ENCODE results near the gene SLC7A10. TPM values are rescaled to one million over a fixed set of nuclear protein-coding genes. Genes with fewer than 3 reads are reported as not detected.
"Not testable (repeated sequence)": the region's sequence is repeated elsewhere in the genome, so short reads cannot be mapped to it uniquely, and the experiment has no call there.

The SLC7A10 gene
- total and polyA plus RNA-seq, 2 donors from 2014 or later, result 0.41 TPM; not detected in 1

GRCh38 chr19:33168528-33168927 lies 57.1 kb downstream of the SLC7A10 start:
- TF ChIP-seq CTCF (IDR thresholded peaks at IDR 0.05; ENCODE audit: borderline replicate concordance, extremely low read depth, insufficient read depth), result no peak

GRCh38 chr19:33167438-33167837 lies 58.2 kb downstream of the SLC7A10 start:
- Histone ChIP-seq H3K27ac (ENCODE audit: low read depth in 2 of 2, low read length in 2 of 2) (no peak overlapping the region), H3K9ac (ENCODE audit: low read length in 3 of 3) (no peak overlapping the region), H3K9me3 (ENCODE audit: control insufficient read depth in 2 of 3, insufficient read depth in 1 of 3, low read length in 3 of 3) (no peaks in the 10 kb centered on the region), H3K36me3 (ENCODE audit: control insufficient read depth in 2 of 3, insufficient read depth in 3 of 3, low read length in 3 of 3) (no peaks in the 10 kb centered on the region), H3K4me3 (ENCODE audit: low read length in 3 of 3) (no peak overlapping the region), H3K4me1 (ENCODE audit: control insufficient read depth in 2 of 3, insufficient read depth in 2 of 3, low read depth in 1 of 3, low read length in 3 of 3) (no peaks in the 10 kb centered on the region), H3K27me3 (ENCODE audit: control insufficient read depth, insufficient read depth, low read length) (no peaks in the 10 kb centered on the region)
- DNase-seq, result no peak
- intact Hi-C loops (cut with DNase I), result no loop called here
- no peak for TF ChIP-seq CTCF (IDR thresholded peaks at IDR 0.05; ENCODE audit: borderline replicate concordance, extremely low read depth, insufficient read depth)
- no peak for FAIRE-seq

More at GRCh38 chr19:33168528-33168927, 57.1 kb downstream of the SLC7A10 start:
- Histone ChIP-seq H3K4me1 (ENCODE audit: control insufficient read depth in 2 of 3, insufficient read depth in 2 of 3, low read depth in 1 of 3, low read length in 3 of 3) (peaks cover 0 to 4% (median 0%) of the 10 kb centered on the region in 3 donors), H3K27me3 (ENCODE audit: control insufficient read depth, insufficient read depth, low read length) (no peaks in the 10 kb centered on the region), H3K9ac (ENCODE audit: low read length in 3 of 3) (no peak overlapping the region), H3K9me3 (ENCODE audit: control insufficient read depth in 2 of 3, insufficient read depth in 1 of 3, low read length in 3 of 3) (no peaks in the 10 kb centered on the region), H3K27ac (ENCODE audit: low read depth in 2 of 2, low read length in 2 of 2) (no peak overlapping the region), H3K4me3 (ENCODE audit: low read length in 3 of 3) (no peak overlapping the region), H3K36me3 (ENCODE audit: control insufficient read depth in 2 of 3, insufficient read depth in 3 of 3, low read length in 3 of 3) (no peaks in the 10 kb centered on the region)
- FAIRE-seq (no peak), DNase-seq (no peak)
- intact Hi-C loops (cut with DNase I), result no loop called here

GRCh38 chr19:33166037-33166436 lies 59.6 kb downstream of the SLC7A10 start:
- H3K36me3 ChIP-seq (ENCODE audit: control insufficient read depth in 2 of 3, insufficient read depth in 3 of 3, low read length in 3 of 3); H3K4me1 ChIP-seq (ENCODE audit: control insufficient read depth in 2 of 3, insufficient read depth in 2 of 3, low read depth in 1 of 3, low read length in 3 of 3); H3K9me3 ChIP-seq (ENCODE audit: control insufficient read depth in 2 of 3, insufficient read depth in 1 of 3, low read length in 3 of 3); H3K4me3 ChIP-seq (ENCODE audit: low read length in 3 of 3); intact Hi-C loops (cut with DNase I); H3K27me3 ChIP-seq (ENCODE audit: control insufficient read depth, insufficient read depth, low read length); FAIRE-seq; H3K9ac ChIP-seq (ENCODE audit: low read length in 3 of 3); H3K27ac ChIP-seq (ENCODE audit: low read depth in 2 of 2, low read length in 2 of 2): not testable (repeated sequence)
- peak in 1 of 5 donors; percentile 3 for DNase-seq

GRCh38 chr19:33163481-33163880 lies 62.2 kb downstream of the SLC7A10 start:
- TF ChIP-seq CTCF (IDR thresholded peaks at IDR 0.05; ENCODE audit: borderline replicate concordance, extremely low read depth, insufficient read depth), result no peak
- intact Hi-C loops (cut with DNase I), result no loop called here
- FAIRE-seq (no peak), DNase-seq (peak in 1 of 5 donors; percentile 3)
- H3K27me3 ChIP-seq (ENCODE audit: control insufficient read depth, insufficient read depth, low read length), result no peaks in the 10 kb centered on the region
- no peak overlapping the region for H3K9ac ChIP-seq (ENCODE audit: low read length in 3 of 3)
- no peak overlapping the region for H3K4me3 ChIP-seq (ENCODE audit: low read length in 3 of 3)
- H3K27ac ChIP-seq (ENCODE audit: low read depth in 2 of 2, low read length in 2 of 2), result no peak overlapping the region
- H3K4me1 ChIP-seq (ENCODE audit: control insufficient read depth in 2 of 3, insufficient read depth in 2 of 3, low read depth in 1 of 3, low read length in 3 of 3), result no peaks in the 10 kb centered on the region
- no peaks in the 10 kb centered on the region for H3K9me3 ChIP-seq (ENCODE audit: control insufficient read depth in 2 of 3, insufficient read depth in 1 of 3, low read length in 3 of 3)
- H3K36me3 ChIP-seq (ENCODE audit: control insufficient read depth in 2 of 3, insufficient read depth in 3 of 3, low read length in 3 of 3), result no peaks in the 10 kb centered on the region
